ENCODE results near the gene OR2T3.
"Not testable (repeated sequence)": the region's sequence is repeated elsewhere in the genome, so short reads cannot be mapped to it uniquely, and the experiment has no call there.

DNA sequence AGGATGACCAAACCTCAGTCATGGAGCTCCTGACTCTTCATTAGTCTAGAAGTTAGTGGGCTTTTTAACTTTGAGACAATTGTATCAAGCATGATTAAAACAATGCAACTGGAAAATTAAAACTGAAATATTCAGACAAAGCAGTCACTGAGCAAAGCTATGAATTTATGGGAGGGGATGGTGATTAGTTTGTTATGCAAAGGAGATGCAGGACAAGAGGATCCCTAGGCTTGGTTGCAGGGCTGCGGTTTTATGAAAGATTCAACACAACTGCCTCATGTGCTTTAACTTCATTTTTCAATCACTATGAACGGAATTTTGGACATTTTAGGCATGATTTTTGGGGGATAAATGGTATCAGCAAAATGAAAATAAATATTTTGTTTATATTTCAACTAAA lies 1.0 kb upstream of the OR2T3 start:
- TF ChIP-seq, protein P1, sequence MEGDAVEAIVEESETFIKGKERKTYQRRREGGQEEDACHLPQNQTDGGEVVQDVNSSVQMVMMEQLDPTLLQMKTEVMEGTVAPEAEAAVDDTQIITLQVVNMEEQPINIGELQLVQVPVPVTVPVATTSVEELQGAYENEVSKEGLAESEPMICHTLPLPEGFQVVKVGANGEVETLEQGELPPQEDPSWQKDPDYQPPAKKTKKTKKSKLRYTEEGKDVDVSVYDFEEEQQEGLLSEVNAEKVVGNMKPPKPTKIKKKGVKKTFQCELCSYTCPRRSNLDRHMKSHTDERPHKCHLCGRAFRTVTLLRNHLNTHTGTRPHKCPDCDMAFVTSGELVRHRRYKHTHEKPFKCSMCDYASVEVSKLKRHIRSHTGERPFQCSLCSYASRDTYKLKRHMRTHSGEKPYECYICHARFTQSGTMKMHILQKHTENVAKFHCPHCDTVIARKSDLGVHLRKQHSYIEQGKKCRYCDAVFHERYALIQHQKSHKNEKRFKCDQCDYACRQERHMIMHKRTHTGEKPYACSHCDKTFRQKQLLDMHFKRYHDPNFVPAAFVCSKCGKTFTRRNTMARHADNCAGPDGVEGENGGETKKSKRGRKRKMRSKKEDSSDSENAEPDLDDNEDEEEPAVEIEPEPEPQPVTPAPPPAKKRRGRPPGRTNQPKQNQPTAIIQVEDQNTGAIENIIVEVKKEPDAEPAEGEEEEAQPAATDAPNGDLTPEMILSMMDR (conservative IDR thresholded peaks at IDR 0.05; ENCODE audit: low read depth, low read length): not testable (repeated sequence)
- TF ChIP-seq MXI1 (IDR thresholded peaks at IDR 0.05; ENCODE audit: borderline replicate concordance, low read depth, low read length); POLR2A (IDR thresholded peaks at IDR 0.05; ENCODE audit: low read depth, low read length); MAZ (IDR thresholded peaks at IDR 0.05; ENCODE audit: borderline replicate concordance, low read depth, low read length); CHD1 (IDR thresholded peaks at IDR 0.05; ENCODE audit: low read depth, low read length); RFX5 (IDR thresholded peaks at IDR 0.05; ENCODE audit: low read depth, low read length); CEBPB (IDR thresholded peaks at IDR 0.05; ENCODE audit: low read depth, low read length); BHLHE40 (IDR thresholded peaks at IDR 0.05; ENCODE audit: low read depth, low read length); MAFK (IDR thresholded peaks at IDR 0.05; ENCODE audit: low read depth, low read length); RAD21 (IDR thresholded peaks at IDR 0.05; ENCODE audit: low read length); NFE2L2 (IDR thresholded peaks at IDR 0.05; ENCODE audit: low read depth, low read length): not testable (repeated sequence)
- TF ChIP-seq, protein P2, sequence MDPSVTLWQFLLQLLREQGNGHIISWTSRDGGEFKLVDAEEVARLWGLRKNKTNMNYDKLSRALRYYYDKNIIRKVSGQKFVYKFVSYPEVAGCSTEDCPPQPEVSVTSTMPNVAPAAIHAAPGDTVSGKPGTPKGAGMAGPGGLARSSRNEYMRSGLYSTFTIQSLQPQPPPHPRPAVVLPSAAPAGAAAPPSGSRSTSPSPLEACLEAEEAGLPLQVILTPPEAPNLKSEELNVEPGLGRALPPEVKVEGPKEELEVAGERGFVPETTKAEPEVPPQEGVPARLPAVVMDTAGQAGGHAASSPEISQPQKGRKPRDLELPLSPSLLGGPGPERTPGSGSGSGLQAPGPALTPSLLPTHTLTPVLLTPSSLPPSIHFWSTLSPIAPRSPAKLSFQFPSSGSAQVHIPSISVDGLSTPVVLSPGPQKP (IDR thresholded peaks at IDR 0.05; ENCODE audit: borderline replicate concordance, low read depth, low read length): not testable (repeated sequence)
- TF ChIP-seq, protein P3, sequence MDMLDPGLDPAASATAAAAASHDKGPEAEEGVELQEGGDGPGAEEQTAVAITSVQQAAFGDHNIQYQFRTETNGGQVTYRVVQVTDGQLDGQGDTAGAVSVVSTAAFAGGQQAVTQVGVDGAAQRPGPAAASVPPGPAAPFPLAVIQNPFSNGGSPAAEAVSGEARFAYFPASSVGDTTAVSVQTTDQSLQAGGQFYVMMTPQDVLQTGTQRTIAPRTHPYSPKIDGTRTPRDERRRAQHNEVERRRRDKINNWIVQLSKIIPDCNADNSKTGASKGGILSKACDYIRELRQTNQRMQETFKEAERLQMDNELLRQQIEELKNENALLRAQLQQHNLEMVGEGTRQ (IDR thresholded peaks at IDR 0.05; ENCODE audit: low read depth, low read length): not testable (repeated sequence)
